ENCODE data around the gene CFDP1.

GRCh38 chr16:75280331-75280804 is 152.9 kb downstream of the CFDP1 start:
- TF ChIP-seq CTCF (IDR thresholded peaks at IDR 0.05) (no peak), POLR2A (IDR thresholded peaks at IDR 0.05) (no peak)

Data from adrenal gland (tissue), 5 donors.